ENCODE results near the gene SPATS2.

SPATS2 gene

GRCh38 chr12:49335118-49335954 is 31.9 kb upstream of the SPATS2 start:
- POLR2A ChIA-PET = interaction anchor here (1.0 kb wide), 1 partner anchor 13 kb away, joined by 3 read pairs; the partner anchor contains the start of gene TROAP
- H3K4me3 ChIP-seq (ENCODE audit: low read depth, low read length) = no peak overlapping the region
- DNase-seq (ENCODE audit: low read depth, low spot score) = no peak
- CTCF ChIA-PET = interaction anchor here (1.0 to 12.8 kb wide), 11 partner anchors 7 to 246 kb away, joined by 3 to 424 read pairs (median 13); partner anchors contain the start of genes DNAJC22 and TROAP
- TF ChIP-seq CTCF (IDR thresholded peaks at IDR 0.05; ENCODE audit: insufficient read depth, low read length, missing control alignments) = no peak

GRCh38 chr12:49335955-49336644 is 31.2 kb upstream of the SPATS2 start:
- DNase-seq (ENCODE audit: low read depth, low spot score) = no peak
- no peak overlapping the region for H3K4me3 ChIP-seq (ENCODE audit: low read depth, low read length)
- ChIA-PET POLR2A (interaction anchor here (1.0 kb wide), 1 partner anchor 13 kb away, joined by 3 read pairs; the partner anchor contains the start of gene TROAP), CTCF (interaction anchor here (1.0 to 12.8 kb wide), 12 partner anchors 12 to 245 kb away, joined by 3 to 424 read pairs (median 7); partner anchors contain the start of genes DNAJC22, PRPH, SPATS2 and TROAP)
- TF ChIP-seq CTCF (IDR thresholded peaks at IDR 0.05; ENCODE audit: insufficient read depth, low read length, missing control alignments) = no peak

GRCh38 chr12:49336645-49337584 is 30.3 kb upstream of the SPATS2 start, which contains the start of gene C1QL4:
Gene C1QL4 (minus strand): TSS chr12:49337188. CDS start chr12:49336477, 711 bp downstream.
- peak; percentile 93 for TF ChIP-seq CTCF (IDR thresholded peaks at IDR 0.05; ENCODE audit: insufficient read depth, low read length, missing control alignments)
- ChIA-PET CTCF (interaction anchor here (0.6 to 12.8 kb wide), 15 partner anchors 13 to 1481 kb away, joined by 3 to 424 read pairs (median 7); partner anchors contain the start of genes DNAJC22, PRPH, SPATS2 and TROAP), POLR2A (no interaction called here)
- DNase-seq (ENCODE audit: low read depth, low spot score) = no peak
- peak within 1 kb of the TSS; percentile 54 for H3K4me3 ChIP-seq (ENCODE audit: low read depth, low read length)

- ChIA-PET CTCF (interaction anchor here (0.9 to 12.8 kb wide), 7 partner anchors 14 to 248 kb away, joined by 3 to 424 read pairs (median 7); partner anchors contain the start of genes DNAJC22 and TROAP), POLR2A (no interaction called here)
- no peak overlapping the region for H3K4me3 ChIP-seq (ENCODE audit: low read depth, low read length)
- no peak for TF ChIP-seq CTCF (IDR thresholded peaks at IDR 0.05; ENCODE audit: insufficient read depth, low read length, missing control alignments)
- DNase-seq (ENCODE audit: low read depth, low spot score) = no peak
Measured at GRCh38 chr12:49338830-49339463, 28.3 kb upstream of the SPATS2 start.

- POLR2A ChIA-PET = no interaction called here
Measured at GRCh38 chr12:49339464-49339861, 27.8 kb upstream of the SPATS2 start.

More at GRCh38 chr12:49339464-49339861, 27.8 kb upstream of the SPATS2 start:
- H3K4me3 ChIP-seq (ENCODE audit: low read depth, low read length) = no peak overlapping the region
- CTCF ChIA-PET = interaction anchor here (0.9 to 12.8 kb wide), 5 partner anchors 14 to 175 kb away, joined by 3 to 424 read pairs (median 32); partner anchors contain the start of genes DNAJC22 and TROAP
- DNase-seq (ENCODE audit: low read depth, low spot score) = no peak
- no peak for TF ChIP-seq CTCF (IDR thresholded peaks at IDR 0.05; ENCODE audit: insufficient read depth, low read length, missing control alignments)

Data from AG04449 (cell line).